AG04449 (cell line): ENCODE results near the gene TMEM198.

Source experiments
- CTCF ChIA-PET: fragments of 350-600 bp; formaldehyde crosslinking; extraction: SDS; loops from one replicate; lab custom pipeline; 2021; ENCODE audit warnings: antibody characterized with exemption; lab: Yijun Ruan, JAX
- POLR2A ChIA-PET: fragments of 400-600, 350-600 bp; formaldehyde crosslinking; extraction: SDS; loops from one replicate; lab custom pipeline; 2020; ENCODE audit warnings: antibody characterized with exemption, inconsistent platforms; lab: Yijun Ruan, JAX
- DNase-seq: peaks from one replicate; pipeline ENCODE4 v3.0.0-alpha.2; 2010; ENCODE audit warnings: low read depth, low spot score
- H3K4me3 ChIP-seq: 2 replicates; pipeline ENCODE4 v1.5.1; 2011; ENCODE audit warnings: low read depth, mild to moderate bottlenecking, control low read depth, low read length
- CTCF ChIP-seq: IDR thresholded peaks from one replicate; pipeline ENCODE4 v1.5.1; 2011; ENCODE audit warnings: mild to moderate bottlenecking, moderate library complexity, low read length, control low read depth, inconsistent platforms; ENCODE audit not compliant: insufficient read depth; ENCODE audit errors: missing control alignments

Gene TMEM198

GRCh38 chr2:219531639-219532377, 12.0 kb upstream of the TMEM198 start:
- ChIA-PET POLR2A (interaction anchor here (0.8 kb wide), 1 partner anchor 36 kb away, joined by 3 read pairs; no protein-coding TSS in a partner anchor), CTCF (interaction anchor here (0.8 to 20.4 kb wide), 13 partner anchors 9 to 236 kb away, joined by 3 to 1084 read pairs (median 33); partner anchors contain the start of genes ASIC4, CHPF, DNPEP and GMPPA)
- no peak overlapping the region for H3K4me3 ChIP-seq
- DNase-seq = no peak
- no peak for TF ChIP-seq CTCF

- no peak overlapping the region for H3K4me3 ChIP-seq
- no peak for DNase-seq
- CTCF ChIA-PET = interaction anchor here (0.8 to 20.4 kb wide), 8 partner anchors 8 to 237 kb away, joined by 3 to 1084 read pairs (median 142); partner anchors contain the start of genes ASIC4, CHPF, DNPEP and GMPPA
- POLR2A ChIA-PET = interaction anchor here (0.8 kb wide), 1 partner anchor 37 kb away, joined by 3 read pairs; no protein-coding TSS in a partner anchor
- TF ChIP-seq CTCF = no peak
Observed at GRCh38 chr2:219532378-219532649, 11.5 kb upstream of the TMEM198 start.

DNA sequence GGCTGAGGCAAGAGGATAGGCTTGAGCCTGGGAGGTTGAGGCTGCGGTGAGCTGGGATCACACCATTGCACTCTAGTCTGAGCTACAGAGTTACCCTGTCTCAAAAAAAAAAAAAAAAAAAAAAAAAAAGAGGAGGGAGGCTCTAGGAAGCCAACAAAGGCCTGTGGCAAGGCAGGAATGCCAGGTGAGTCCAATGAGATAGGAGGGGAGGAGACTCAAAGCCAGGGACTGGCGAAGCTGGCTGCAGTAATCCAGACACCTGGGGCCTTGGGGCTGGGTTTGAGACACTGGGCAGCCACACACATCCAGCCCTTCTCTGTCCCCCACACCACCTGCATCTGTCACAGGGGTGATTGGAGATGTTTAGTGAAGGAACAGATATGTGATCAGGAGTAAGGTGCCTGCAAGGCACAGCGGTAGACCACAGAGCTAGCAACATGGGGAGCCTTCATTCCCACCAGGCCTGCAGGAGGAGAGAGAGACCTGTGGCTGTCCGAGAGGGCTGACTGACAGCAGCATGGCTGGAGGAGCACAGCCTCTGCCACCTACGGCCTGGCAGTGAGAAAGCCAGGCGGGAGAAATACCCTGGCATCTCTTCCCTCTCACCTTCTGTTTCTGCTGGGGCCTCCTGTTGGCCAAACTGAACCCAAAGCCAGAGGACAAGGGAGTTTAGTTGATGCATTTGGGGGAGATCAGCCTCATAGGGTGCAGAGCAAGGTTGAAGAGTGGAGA, 9.7 kb upstream of the TMEM198 start:
- CTCF ChIA-PET = interaction anchor here (0.8 to 20.4 kb wide), 9 partner anchors 7 to 239 kb away, joined by 3 to 1084 read pairs (median 5); partner anchors contain the start of genes ASIC4 and GMPPA
- POLR2A ChIA-PET = interaction anchor here (0.8 kb wide), 1 partner anchor 36 kb away, joined by 3 read pairs; no protein-coding TSS in a partner anchor
- no peak overlapping the region for H3K4me3 ChIP-seq
- no peak for DNase-seq
- no peak for TF ChIP-seq CTCF

DNA sequence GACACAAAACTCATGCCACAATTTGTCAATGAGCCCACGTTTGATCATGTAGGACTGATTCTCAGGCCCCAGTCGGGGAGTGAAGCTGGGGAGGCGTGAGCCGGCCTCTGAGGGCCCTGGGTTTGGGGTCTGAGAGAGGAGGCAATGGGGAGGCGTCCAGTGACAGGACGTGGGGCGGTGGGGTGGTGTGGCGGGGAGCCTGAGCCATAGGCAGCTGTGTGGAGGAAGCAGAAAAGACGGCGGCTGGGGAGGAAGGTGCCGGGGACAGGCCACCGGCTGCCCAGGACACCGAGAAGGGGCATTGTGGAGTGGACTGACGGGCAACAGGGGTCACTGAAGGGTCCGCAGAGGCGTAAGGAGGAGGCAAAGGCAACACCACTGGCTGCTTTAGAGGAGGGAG, 7.4 kb upstream of the TMEM198 start:
- no peak for DNase-seq
- H3K4me3 ChIP-seq = no peak overlapping the region
- ChIA-PET POLR2A (no interaction called here), CTCF (interaction anchor here (1.1 to 10.5 kb wide), 9 partner anchors 10 to 159 kb away, joined by 3 to 206 read pairs (median 11); a partner anchor contains a TSS)
- no peak for TF ChIP-seq CTCF

DNA sequence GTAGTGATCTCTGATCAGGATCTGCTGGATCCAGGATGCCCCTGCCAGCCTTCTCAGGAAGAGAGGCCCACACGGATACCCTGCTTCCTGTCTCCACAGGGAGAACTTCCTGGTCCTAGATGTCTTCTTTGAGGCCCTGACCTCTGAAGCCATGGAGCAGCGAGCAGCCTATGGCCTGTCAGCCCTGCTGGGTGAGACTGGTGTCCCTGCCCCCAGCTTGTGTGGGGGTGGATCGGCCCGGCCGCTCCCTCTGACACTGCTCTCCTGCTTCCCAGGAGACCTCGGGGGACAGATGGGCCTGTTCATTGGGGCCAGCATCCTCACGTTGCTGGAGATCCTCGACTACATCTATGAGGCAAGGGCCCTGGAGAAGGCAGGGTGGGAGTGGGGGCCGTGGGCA, 6.9 kb upstream of the TMEM198 start:
- no peak for DNase-seq
- H3K4me3 ChIP-seq = no peak overlapping the region
- TF ChIP-seq CTCF = no peak
- POLR2A ChIA-PET = no interaction called here
- CTCF ChIA-PET = interaction anchor here (1.1 to 10.5 kb wide), 10 partner anchors 11 to 159 kb away, joined by 3 to 206 read pairs (median 12); a partner anchor contains a TSS
